Prostate gland (tissue), 2 donors: ENCODE results near the gene PCSK4. TPM values are rescaled to one million over a fixed set of nuclear protein-coding genes. Genes with fewer than 3 reads are reported as not detected.

Source experiments
- DNase-seq: peaks from one replicate; pipeline ENCODE4 v3.0.0-alpha.2; 2019; ENCODE audit warnings: low spot score
- H3K27ac ChIP-seq, 2 donors: fragments of 200-600 bp; sonication (generic); 2 replicates each; pipeline ENCODE4 v1.5.1; 2017 to 2019
- H3K27me3 ChIP-seq: fragments of 200-600 bp; sonication (generic); replicated peaks from 2 replicates; pipeline ENCODE4 v1.5.1; 2019; ENCODE audit not compliant: insufficient read depth
- H3K36me3 ChIP-seq, 2 donors: fragments of 200-600 bp; sonication (generic); 1 replicate in 1 of 2; 2 replicates in 1 of 2; pipeline versions ENCODE4 v1.5.1 to v1.8.1; 2017 to 2019
- H3K4me1 ChIP-seq: fragments of 200-600 bp; sonication (generic); replicated peaks from 2 replicates; pipeline ENCODE4 v1.5.1; 2019
- H3K4me3 ChIP-seq, 2 donors: fragments of 200-600 bp; sonication (generic); 2 replicates each; pipeline ENCODE4 v1.5.1; 2017 to 2019
- H3K9me3 ChIP-seq: fragments of 200-600 bp; sonication (generic); 2 replicates; pipeline ENCODE4 v1.5.1; 2017
- POLR2A ChIP-seq: fragments of 450-650 bp; IDR thresholded peaks from one replicate; pipeline ENCODE4 v1.6.1; 2016; ENCODE audit warnings: antibody characterized with exemption, mild to moderate bottlenecking
- POLR2AphosphoS5 ChIP-seq: sonication (generic); formaldehyde crosslinking; IDR thresholded peaks from one replicate; pipeline ENCODE4 v1.6.1; 2017; ENCODE audit warnings: antibody characterized with exemption
- WGBS: methylation state at CpG from one replicate; pipeline ENCODE4 v1.1.5; 2018; 5-methylcytosine and 5-hydroxymethylcytosine counted together
- intact Hi-C: fragments of 100-400 bp; cut with DNase I; formaldehyde crosslinking; loops from one replicate; pipeline ENCODE4 v1.14.2; 2022
- total RNA-seq, 2 donors: library from RNA; depleted of rRNA; stranded (reverse); fragments of >200 nt; gene quantifications; one replicate each; pipeline ENCODE4 v1.1.0, GENCODE V29; 2016
- TF ChIP-seq, protein P1 (sequence below), 4 experiments: fragments of 200-600 bp in 2 of 4; fragments of 450-650 bp in 2 of 4; sonication (generic) in 2 of 4; IDR thresholded peaks; 1 replicate in 3 of 4; 2 replicates in 1 of 4; pipeline ENCODE4 v1.5.1; 2016 to 2019; ENCODE audit warnings: antibody characterized with exemption in 4 of 4, mild to moderate bottlenecking in 2 of 4, moderate library complexity in 2 of 4

The PCSK4 gene
- total RNA-seq, 2 donors from 2014 or later = 8.1 to 22.9 TPM

DNA sequence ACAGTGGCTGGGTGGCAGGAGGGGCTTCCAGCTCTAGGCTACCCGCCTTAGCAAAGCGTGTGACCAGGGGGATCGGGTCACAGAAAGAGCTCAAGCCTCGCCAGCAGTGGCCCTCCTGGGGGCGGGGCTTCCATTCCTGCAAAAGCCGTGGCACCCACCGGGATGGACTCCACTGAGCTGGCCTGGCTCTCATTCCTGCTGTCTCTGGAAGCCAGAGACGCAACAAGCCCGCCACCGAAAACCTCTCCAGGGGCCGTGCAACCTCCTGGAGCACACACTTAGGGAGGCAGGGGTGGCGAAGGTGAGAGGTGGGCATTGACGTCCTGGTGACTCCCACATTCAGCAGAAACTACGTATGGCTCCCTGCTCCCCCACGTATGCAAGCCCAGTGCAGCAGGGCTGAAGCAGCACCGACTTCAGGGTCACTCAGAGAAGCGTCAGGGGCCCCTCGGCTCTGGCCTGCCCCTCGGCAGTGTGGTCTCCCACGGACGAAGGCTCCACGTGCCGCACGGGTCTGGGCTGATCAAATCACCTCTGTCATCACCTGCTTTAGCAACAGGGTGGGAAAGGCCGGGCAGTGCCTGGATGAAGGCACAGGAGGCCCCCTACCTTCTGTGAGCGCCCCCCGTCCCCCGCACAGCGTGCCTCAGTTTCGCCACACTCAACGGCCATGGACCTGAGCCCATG, 14.3 kb downstream of the PCSK4 start:
- WGBS = 93% methylated on average over 29 of the region's 31 CpGs
- Histone ChIP-seq H3K4me1 (peaks cover 2% of the 10 kb centered on the region), H3K9me3 (no peaks in the 10 kb centered on the region), H3K27ac (no peak overlapping the region), H3K36me3 (no peaks in the 10 kb centered on the region), H3K4me3 (no peak overlapping the region), H3K27me3 (peaks cover 9% of the 10 kb centered on the region)
- intact Hi-C loops = no loop called here
- DNase-seq = no peak
- TF ChIP-seq POLR2A (no peak), POLR2AphosphoS5 (no peak)
- TF ChIP-seq, protein P1, sequence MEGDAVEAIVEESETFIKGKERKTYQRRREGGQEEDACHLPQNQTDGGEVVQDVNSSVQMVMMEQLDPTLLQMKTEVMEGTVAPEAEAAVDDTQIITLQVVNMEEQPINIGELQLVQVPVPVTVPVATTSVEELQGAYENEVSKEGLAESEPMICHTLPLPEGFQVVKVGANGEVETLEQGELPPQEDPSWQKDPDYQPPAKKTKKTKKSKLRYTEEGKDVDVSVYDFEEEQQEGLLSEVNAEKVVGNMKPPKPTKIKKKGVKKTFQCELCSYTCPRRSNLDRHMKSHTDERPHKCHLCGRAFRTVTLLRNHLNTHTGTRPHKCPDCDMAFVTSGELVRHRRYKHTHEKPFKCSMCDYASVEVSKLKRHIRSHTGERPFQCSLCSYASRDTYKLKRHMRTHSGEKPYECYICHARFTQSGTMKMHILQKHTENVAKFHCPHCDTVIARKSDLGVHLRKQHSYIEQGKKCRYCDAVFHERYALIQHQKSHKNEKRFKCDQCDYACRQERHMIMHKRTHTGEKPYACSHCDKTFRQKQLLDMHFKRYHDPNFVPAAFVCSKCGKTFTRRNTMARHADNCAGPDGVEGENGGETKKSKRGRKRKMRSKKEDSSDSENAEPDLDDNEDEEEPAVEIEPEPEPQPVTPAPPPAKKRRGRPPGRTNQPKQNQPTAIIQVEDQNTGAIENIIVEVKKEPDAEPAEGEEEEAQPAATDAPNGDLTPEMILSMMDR (IDR thresholded peaks at IDR 0.05) = no peak

- WGBS = 89% methylated on average over 20 of the region's 26 CpGs
- TF ChIP-seq POLR2AphosphoS5 (no peak), POLR2A (no peak)
- TF ChIP-seq, protein P1 (IDR thresholded peaks at IDR 0.05) = no peak
- Histone ChIP-seq H3K27me3 (peaks cover 14% of the 10 kb centered on the region), H3K4me1 (peaks cover 13% of the 10 kb centered on the region), H3K9me3 (no peaks in the 10 kb centered on the region), H3K36me3 (no peaks in the 10 kb centered on the region), H3K27ac (no peak overlapping the region), H3K4me3 (no peak overlapping the region)
- DNase-seq = no peak
- intact Hi-C loops = no loop called here
Observed at GRCh38 chr19:1474765-1475351, 15.3 kb downstream of the PCSK4 start.

GRCh38 chr19:1474011-1474764, 16.0 kb downstream of the PCSK4 start:
- no peak overlapping the region for H3K4me3 ChIP-seq
- peaks cover 16% of the 10 kb centered on the region for H3K27me3 ChIP-seq
- intact Hi-C loops = no loop called here
- no peaks in the 10 kb centered on the region for H3K36me3 ChIP-seq
- peaks cover 17% of the 10 kb centered on the region for H3K4me1 ChIP-seq
- H3K27ac ChIP-seq = no peak overlapping the region
- H3K9me3 ChIP-seq = no peaks in the 10 kb centered on the region
- DNase-seq = no peak
- 77% methylated on average over 28 of the region's 31 CpGs for WGBS
- TF ChIP-seq POLR2A = no peak
- no peak for TF ChIP-seq POLR2AphosphoS5
- TF ChIP-seq, protein P1 (IDR thresholded peaks at IDR 0.05) = no peak

GRCh38 chr19:1473085-1473851, 16.9 kb downstream of the PCSK4 start:
- Histone ChIP-seq H3K36me3 (no peaks in the 10 kb centered on the region), H3K27ac (no peak overlapping the region), H3K27me3 (peaks cover 21% of the 10 kb centered on the region), H3K4me1 (peaks cover 22% of the 10 kb centered on the region), H3K9me3 (no peaks in the 10 kb centered on the region), H3K4me3 (no peak overlapping the region)
- no peak for DNase-seq
- intact Hi-C loops = no loop called here
- TF ChIP-seq POLR2AphosphoS5 (no peak), POLR2A (no peak)
- TF ChIP-seq, protein P1 (IDR thresholded peaks at IDR 0.05) = no peak
- WGBS = 68% methylated on average over 19 of the region's 20 CpGs
